GM12872 (cell line): ENCODE results near the gene ARAP3.

Source experiments
- TF ChIP-seq, protein P1 (sequence below): IDR thresholded peaks from 3 replicates; pipeline ENCODE4 v1.5.1; 2011; ENCODE audit warnings: low read depth, mild to moderate bottlenecking, low read length, moderate library complexity; ENCODE audit not compliant: insufficient read depth

ARAP3 gene, protein sequence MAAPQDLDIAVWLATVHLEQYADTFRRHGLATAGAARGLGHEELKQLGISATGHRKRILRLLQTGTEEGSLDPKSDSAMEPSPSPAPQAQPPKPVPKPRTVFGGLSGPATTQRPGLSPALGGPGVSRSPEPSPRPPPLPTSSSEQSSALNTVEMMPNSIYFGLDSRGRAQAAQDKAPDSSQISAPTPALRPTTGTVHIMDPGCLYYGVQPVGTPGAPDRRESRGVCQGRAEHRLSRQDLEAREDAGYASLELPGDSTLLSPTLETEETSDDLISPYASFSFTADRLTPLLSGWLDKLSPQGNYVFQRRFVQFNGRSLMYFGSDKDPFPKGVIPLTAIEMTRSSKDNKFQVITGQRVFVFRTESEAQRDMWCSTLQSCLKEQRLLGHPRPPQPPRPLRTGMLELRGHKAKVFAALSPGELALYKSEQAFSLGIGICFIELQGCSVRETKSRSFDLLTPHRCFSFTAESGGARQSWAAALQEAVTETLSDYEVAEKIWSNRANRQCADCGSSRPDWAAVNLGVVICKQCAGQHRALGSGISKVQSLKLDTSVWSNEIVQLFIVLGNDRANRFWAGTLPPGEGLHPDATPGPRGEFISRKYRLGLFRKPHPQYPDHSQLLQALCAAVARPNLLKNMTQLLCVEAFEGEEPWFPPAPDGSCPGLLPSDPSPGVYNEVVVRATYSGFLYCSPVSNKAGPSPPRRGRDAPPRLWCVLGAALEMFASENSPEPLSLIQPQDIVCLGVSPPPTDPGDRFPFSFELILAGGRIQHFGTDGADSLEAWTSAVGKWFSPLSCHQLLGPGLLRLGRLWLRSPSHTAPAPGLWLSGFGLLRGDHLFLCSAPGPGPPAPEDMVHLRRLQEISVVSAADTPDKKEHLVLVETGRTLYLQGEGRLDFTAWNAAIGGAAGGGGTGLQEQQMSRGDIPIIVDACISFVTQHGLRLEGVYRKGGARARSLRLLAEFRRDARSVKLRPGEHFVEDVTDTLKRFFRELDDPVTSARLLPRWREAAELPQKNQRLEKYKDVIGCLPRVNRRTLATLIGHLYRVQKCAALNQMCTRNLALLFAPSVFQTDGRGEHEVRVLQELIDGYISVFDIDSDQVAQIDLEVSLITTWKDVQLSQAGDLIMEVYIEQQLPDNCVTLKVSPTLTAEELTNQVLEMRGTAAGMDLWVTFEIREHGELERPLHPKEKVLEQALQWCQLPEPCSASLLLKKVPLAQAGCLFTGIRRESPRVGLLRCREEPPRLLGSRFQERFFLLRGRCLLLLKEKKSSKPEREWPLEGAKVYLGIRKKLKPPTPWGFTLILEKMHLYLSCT (N-terminal part only)

DNA sequence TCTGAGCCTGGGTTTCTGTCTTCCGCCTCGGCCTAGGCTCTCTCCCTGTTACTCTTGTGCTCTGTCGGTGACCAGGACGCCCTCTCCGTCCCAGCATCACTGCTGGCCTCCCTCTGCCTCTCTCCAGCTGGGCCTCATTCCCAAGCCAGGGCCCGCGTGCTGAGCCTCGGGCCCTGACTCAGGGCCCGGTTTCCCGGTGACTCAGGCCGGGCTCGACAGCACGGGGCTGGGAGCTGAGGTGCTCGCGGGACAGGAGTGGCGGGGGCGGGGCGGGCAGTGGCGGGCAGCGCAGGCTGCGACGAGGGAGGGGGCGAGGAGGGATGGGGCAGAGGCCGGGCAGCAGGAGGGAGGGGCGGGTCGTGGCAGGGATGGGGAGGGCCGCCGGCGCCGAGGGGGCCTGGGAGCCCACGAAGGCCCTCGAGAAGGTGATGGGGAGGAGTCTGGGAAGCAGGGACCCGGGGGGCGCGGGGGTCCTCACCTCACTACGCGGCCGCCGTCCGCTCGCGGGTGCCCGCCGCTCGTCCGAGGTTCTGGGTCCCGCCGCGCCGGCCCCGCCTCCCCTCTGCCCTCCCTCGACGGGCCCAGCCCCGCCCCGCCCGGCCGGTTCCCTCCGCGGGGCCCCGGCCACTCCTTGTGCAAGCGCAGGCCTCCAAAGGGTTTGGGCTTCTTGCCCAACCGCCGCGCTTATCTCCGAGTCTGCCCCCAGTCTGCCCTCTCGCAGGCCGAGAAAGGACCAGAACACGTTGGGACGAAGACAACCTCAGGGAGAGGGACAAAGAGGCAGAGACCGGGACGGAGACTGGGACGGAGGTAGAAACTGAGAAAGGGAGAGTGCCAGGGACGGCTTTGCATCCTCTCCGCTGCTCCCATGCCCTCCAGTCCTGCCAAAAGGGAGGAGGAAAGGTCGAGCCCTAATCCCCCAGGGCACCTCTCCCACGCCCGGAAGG, at the start of gene ARAP3:
TSS of gene ARAP3 (minus strand) at position 536 of the 947 bp plus-strand sequence. CDS start 1,744 bp downstream, outside the sequence.
- TF ChIP-seq, protein P1, sequence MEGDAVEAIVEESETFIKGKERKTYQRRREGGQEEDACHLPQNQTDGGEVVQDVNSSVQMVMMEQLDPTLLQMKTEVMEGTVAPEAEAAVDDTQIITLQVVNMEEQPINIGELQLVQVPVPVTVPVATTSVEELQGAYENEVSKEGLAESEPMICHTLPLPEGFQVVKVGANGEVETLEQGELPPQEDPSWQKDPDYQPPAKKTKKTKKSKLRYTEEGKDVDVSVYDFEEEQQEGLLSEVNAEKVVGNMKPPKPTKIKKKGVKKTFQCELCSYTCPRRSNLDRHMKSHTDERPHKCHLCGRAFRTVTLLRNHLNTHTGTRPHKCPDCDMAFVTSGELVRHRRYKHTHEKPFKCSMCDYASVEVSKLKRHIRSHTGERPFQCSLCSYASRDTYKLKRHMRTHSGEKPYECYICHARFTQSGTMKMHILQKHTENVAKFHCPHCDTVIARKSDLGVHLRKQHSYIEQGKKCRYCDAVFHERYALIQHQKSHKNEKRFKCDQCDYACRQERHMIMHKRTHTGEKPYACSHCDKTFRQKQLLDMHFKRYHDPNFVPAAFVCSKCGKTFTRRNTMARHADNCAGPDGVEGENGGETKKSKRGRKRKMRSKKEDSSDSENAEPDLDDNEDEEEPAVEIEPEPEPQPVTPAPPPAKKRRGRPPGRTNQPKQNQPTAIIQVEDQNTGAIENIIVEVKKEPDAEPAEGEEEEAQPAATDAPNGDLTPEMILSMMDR, result no peak

- TF ChIP-seq, protein P1, result no peak
Observed at GRCh38 chr5:141729387-141730006, 47.5 kb upstream of the ARAP3 start.

DNA sequence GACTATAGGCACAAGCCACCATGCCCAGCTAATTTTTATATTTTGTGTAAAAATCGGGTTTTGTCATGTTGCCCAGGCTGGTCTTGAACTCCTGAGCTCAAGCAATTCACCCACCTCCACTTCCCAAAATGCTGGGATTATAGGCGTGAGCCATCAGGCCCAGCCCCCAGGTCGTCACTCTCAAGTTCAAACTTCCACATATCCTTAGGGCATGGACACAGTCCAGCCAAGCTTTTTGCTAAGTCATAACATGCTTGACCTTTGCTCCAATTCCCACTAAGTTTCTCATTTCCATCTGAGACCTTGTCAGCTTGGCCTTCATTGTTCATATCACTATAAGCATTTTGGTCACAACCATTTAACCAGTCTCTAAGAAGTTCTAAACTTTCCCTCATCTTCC, 43.9 kb upstream of the ARAP3 start:
- TF ChIP-seq, protein P1, result no peak

DNA sequence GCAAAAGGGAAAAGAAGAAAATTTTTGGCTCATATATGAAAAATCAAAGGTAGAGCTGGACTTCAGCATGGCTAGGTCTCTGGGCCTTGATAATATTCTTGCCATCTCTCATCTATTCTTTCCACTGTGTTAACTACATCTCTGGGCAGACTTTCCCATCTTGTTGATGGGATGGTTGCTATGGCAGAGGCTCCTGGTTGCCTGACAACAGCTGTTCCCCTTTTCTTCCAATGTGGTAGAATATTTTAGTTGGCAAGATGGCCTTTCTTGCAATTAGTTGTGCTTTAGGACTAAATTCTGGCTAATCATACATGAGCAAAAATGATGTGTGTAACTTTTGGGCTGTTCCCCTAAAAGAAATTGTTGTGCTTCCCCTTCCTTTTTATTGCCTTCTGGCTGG, 40.2 kb upstream of the ARAP3 start:
- TF ChIP-seq, protein P1, result no peak

DNA sequence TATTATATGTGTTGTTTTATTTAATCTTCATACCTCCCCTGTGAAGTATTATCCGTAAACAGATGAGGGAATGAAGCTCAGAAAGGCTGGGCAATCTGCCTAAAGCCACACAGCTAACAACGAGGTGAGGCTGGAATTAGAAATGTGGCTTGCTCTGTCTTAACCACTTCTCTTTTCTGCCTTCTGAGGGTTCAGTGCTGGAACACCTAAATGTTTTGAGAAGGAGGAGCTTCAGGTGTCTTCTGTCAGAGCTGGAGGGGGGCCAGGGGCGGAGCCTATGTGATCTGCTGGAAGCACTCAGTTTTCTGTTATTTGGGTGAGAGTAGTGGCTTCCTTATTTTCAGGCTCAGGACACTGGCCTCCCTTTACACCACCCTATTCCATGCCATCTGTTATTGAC, 35.0 kb upstream of the ARAP3 start:
- TF ChIP-seq, protein P1, result no peak

DNA sequence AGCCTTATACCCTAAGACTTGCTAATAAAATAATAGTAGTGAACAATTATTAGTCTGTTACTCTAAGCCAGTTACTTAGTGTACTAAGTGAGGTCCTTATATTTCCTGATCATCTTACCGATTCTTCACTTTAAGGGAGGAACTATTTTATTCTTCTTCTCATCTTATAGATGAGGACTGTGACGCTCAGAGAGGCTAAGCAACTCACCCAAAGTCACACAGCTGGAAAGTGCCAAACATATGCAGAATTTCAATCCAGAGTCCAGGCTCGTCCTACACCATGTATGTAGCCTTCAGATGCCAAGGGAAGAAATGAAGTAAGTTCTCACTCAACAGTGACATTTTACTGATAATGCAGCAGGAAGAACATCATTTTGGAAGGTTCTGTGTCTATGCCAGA, 34.4 kb upstream of the ARAP3 start:
- TF ChIP-seq, protein P1, result no peak
